Neural progenitor cell (in vitro differentiated cells): ENCODE data around the gene ADGRF5.

Experiments used
- EZH2phosphoT487 ChIP-seq: fragments of 200-600 bp; sonication (generic); IDR thresholded peaks from 2 replicates; pipeline ENCODE4 v1.6.1; 2017; ENCODE audit warnings: antibody characterized with exemption
- TF ChIP-seq, protein P1 (sequence below): fragments of 200-600 bp; sonication (generic); IDR thresholded peaks from 2 replicates; pipeline ENCODE4 v1.5.1; 2017; ENCODE audit warnings: antibody characterized with exemption, mild to moderate bottlenecking

DNA sequence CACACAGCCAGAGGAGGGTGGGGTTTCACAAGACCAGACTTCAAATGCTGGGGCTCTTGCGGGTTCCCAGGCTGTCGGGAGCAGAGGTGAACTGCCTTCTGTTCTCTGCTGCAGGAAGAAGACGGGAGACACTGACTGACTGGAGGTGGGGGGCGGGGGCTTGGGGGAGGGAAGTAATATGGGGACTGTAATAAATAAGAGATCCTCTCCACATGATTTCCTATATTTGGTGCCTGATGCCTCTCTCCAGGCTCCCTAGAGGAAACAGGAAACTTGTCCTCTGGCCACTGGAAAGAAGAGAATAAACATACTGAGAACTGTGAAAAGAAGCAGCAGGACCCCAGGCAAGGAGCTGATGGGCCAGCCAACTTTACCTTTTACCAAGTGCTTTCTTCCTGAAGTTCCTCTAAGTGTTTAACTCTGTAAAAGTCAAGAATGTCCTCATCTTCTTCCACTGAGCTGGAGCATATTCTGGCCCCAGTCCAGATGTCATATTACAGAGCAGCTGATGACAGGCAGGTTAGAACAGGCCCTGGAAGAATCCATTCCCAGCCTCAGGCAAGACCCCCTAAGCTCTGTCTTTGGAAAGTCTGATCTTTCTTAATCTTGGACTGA lies 33.2 kb upstream of the ADGRF5 start:
- TF ChIP-seq, protein P1, sequence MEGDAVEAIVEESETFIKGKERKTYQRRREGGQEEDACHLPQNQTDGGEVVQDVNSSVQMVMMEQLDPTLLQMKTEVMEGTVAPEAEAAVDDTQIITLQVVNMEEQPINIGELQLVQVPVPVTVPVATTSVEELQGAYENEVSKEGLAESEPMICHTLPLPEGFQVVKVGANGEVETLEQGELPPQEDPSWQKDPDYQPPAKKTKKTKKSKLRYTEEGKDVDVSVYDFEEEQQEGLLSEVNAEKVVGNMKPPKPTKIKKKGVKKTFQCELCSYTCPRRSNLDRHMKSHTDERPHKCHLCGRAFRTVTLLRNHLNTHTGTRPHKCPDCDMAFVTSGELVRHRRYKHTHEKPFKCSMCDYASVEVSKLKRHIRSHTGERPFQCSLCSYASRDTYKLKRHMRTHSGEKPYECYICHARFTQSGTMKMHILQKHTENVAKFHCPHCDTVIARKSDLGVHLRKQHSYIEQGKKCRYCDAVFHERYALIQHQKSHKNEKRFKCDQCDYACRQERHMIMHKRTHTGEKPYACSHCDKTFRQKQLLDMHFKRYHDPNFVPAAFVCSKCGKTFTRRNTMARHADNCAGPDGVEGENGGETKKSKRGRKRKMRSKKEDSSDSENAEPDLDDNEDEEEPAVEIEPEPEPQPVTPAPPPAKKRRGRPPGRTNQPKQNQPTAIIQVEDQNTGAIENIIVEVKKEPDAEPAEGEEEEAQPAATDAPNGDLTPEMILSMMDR: no peak
- no peak for TF ChIP-seq EZH2phosphoT487
